ENCODE results near the gene MAP2K6.
A peak's percentile ranks its signal among the peaks of the same experiment; 100 is the strongest.

MAP2K6 gene

DNA sequence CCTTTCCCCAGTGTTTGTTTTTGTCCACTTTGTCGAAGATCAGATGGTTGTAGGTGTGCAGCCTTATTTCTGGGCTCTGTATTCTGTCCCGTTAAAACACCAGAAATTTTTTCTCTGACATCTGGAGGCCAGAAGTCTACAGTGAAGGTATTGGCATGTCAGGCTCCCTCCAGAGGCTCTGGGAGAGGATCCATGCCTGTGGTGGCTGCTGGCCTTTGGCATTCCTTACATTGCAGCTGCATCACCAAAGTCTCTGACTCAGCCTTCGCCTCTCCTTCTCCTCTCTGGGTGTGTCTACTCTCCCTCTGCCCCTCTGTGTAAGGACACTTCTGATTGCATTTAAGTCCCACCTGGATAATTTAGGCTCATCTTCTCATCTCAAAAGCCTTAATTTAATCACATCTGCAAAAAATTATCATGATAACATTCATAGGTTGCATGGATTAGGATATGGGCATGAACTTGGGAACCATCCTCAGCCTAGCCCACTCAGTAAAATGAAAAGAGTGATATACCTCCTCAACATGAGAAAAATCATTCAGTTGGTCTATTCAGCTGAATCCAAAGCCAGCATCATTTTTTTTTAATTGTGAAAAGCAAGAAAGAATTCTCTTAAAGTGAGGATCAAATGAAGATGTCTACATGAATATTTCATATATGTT, 78.0 kb downstream of the MAP2K6 start:
- no peak for DNase-seq (ENCODE audit: low spot score)

DNA sequence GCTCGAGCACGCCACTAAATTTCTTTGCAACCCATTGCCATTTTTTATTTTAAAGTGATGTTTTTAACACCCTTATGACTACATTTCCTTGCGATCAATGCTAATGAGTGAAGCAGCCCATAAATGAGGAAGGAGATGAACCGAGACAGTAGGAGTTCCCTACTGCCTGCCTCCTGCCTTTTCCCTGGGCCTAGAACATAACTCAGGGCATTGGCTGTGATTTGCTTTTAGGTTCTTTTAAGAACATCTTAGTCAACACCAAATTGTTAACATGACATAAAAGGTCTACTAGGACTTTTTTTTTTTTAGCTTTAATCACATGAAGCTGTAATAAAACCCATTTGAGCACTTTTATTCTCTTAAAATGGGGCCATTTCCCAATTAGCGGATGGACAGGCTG, 81.3 kb downstream of the MAP2K6 start:
- no peak for DNase-seq (ENCODE audit: low spot score)

DNA sequence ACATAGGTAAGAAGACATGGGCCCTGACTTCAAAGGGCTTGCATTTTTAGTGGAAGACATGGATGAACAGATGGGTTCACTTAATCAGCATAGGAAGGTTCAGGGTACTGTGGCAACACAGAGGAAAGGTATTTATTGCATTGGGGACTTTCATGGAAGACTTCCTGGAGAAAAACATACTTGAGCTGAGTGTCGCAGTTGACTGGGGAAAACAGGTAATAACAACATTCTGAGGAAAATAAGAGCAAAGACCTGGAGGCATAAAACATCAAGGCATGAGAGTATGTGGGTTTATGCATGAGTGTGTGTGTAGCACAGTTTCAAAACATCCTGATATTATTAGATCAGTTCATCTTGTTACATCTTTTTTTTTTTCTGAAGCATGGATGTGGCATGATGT, 82.7 kb downstream of the MAP2K6 start:
- no peak for DNase-seq (ENCODE audit: low spot score)

DNA sequence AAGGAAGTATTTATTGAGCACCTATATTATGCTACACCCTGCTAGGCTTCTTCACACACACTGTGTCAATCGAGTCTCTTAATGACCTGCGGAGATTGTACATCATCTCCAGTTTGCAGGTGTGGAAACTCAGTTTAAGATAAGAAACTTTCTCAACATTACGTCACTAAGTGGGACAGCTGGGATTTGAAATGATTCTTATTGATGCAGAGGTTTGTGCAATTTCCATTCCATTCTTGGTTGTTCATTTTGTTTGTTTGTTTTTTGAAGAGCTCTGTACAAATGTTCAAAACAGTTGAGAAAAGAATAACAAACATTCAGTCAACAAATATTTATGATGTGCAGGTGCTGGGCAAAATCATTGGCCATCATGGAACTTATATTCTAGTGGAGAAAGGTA, 84.8 kb downstream of the MAP2K6 start:
- DNase-seq (ENCODE audit: low spot score) = no peak

DNA sequence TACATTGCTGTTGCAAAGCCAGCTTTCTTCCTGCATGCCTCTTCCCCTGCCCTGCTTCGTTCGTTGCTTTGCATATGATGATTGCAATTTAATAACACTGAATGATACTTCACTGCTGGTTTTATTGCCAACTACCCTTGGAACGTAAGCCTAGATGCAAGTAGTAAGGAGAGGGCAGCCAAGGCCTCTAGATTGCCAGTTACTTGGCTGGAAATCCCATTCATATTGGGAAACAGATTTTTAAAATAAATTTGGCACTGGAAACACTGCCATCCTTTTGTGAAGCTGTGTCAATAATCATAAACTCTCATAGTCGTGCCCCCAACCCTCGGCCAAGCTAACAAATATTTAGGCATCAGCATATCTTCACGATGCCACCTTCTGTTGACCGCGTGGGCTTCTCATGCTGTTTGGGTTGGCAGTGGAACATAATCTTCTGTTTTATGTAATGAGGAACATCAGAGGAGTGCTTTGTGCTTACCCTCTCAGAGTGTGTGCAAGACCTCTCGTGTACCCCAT, 86.5 kb downstream of the MAP2K6 start:
- no peak for DNase-seq (ENCODE audit: low spot score)

DNA sequence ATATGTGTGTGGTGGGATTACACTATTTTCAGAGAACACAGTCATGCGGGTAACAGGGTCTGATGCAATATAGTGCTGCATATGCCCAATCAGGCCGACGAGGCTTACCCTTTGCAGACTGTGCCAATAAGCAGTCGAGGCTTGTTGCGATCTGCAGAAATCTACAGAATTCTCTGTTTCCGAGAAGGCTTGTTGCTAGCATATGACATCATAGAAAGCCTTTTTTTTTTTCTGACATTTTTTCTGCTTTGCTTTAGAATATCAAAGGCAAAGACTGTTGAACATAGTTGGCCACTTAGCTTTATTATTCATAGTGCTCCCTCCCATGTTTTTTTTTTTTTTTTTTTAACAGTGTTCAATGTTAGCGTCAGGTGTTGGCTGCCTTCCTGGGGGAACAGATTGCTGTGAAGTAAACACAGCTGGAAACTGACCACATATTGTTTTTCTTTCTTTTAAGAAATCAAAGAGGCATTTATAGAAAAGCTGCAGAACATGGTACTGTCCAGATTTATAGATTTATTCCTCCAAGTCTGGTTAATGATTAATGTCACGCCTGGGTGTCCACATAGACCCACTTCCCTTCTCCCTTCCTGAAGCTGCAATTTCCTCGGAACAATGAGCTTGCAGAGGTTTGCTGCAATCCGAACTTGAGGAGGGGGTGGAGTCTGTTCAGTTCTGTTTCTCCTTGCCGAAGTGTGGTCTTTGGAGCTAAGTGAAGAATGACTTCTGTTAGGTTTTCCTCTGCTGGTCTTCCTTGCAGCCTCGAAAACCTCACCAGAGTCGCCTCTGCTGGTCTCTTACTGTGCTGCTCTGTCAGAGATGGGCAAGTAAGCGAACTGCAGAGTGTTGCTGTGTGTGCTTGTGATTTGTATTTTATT, 87.3 kb downstream of the MAP2K6 start:
- DNase-seq (ENCODE audit: low spot score) = no peak

DNA sequence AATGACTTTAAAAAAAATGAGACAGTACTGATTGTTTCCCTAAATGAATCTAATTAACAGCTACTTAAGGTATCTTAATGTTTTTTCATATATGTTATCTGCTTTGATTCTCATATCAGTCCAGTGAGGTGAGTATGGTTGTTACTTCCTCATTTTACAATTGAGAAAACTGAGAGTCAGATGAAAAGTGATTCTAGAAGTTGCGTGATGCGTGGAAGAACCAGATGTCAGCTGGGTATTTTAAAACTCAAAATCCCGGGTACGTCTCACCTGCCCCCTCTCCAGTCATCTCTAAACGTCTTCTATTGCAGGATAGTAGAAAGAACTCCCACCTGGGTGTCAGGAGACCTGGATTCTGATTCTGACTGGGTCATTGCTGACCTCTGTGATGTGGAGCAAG, 89.2 kb downstream of the MAP2K6 start:
- no peak for DNase-seq (ENCODE audit: low spot score)

DNA sequence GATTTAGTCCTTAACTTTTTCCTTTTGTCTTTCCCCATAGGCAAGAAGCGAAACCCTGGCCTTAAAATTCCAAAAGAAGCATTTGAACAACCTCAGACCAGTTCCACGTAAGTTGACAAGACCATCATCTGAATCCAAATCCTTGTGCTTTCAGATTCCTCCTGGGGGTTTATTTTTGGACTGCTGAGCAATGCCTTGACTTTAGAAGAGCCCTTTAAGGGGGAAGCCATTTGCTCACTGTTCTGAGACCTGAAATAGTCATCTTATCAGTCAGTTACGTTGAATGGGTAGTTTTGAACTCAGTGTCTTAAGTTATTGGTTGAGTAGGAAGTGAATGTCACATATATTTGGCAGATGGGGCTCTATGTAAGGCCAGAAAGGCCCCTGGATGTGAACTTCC, 91.2 kb downstream of the MAP2K6 start:
- DNase-seq (ENCODE audit: low spot score) = no peak

DNA sequence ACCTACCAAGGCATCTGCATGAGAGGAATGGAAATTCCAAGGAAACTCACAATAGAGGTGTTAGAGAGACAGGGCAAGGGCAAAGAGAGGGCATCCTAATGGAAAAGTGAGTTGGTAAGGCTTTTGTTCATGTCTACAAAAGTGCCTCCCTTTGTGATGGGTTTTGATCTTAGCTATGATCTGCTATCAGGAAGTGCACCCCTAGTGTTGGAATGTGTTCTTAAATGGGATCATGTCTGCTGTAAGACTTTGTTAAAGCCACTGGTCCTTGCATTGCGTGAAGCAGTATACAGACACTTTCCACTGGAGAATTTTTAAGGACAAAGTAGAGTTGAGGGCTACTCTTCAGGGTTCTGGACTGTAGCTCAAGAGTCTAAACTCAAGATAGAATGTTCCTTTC, 92.0 kb downstream of the MAP2K6 start:
- no peak for DNase-seq (ENCODE audit: low spot score)

DNA sequence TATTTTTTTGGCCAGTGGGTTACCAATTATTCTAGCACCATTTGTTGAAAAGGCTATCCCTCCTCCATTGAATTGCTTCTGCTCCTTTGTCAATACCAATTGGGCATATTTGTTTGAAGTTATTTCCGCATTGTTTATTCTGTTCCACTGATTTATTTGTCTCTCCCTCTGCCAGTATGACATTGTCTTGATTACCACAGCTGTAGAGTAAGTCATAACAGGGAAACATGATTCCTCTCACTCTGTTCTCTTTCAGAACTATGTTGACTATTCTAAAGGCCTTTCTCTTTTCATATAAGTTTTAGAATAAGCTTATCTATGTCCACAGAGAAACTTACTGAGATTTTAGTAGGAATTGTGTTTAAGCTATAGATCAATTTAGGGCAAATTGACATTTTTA, 94.3 kb downstream of the MAP2K6 start:
- no peak for DNase-seq (ENCODE audit: low spot score)

DNA sequence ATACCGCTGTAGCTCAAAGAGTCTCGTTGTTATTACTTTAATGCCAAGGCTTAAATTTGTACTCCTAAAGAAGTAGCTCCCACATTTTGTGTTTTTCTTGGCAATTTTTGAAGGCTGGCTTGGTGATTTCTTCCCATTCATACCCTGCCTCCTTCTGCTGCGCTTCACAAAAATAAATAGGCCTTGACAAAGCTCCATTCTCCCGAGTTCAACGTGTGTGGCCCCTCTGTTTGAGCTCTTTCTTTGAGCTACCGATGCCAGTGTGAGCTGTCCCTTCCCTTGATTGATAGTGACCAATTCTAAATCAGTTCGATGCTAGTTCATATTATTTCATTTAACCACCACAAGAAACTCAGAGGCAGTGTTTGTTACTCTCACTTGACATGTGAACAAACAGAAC, 96.8 kb downstream of the MAP2K6 start:
- DNase-seq (ENCODE audit: low spot score) = no peak

DNA sequence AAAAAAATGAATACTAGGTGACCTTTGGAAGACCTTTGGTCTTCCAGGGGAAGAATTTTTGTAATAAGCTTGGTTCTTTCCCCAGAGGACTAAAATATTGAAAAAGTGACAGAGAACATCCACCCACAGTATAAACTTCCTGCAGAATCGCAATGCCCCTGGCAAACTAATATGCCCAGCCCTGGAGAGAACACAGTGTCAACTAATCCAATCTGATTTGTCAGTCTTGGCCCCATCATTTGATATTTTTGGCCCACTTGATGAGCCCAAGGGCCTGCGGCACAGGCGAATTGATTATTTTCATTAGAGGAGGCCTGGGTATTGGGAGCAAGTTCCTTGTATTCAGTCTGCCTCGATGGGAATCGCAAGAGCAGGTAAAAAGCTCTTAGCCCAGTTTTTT, 98.4 kb downstream of the MAP2K6 start:
- no peak for DNase-seq (ENCODE audit: low spot score)

DNA sequence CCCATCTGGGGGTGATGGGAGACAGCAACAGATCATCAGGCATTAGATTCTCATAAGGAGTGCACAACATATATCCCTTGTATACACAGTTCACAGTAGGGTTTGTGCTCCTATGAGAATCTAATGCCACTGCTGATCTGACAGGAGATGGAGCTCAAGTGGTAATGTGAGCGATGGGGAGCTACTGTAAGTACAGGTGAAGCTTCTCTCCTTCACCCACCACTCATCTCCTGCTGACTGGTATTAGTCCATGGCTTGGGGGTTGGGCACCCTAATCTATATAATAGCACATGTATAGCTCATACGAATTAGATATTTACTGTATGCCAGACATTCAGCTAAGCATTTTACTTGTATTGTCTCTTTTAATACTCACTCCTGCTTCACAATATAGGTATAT, 101.7 kb downstream of the MAP2K6 start:
- no peak for DNase-seq (ENCODE audit: low spot score)

DNA sequence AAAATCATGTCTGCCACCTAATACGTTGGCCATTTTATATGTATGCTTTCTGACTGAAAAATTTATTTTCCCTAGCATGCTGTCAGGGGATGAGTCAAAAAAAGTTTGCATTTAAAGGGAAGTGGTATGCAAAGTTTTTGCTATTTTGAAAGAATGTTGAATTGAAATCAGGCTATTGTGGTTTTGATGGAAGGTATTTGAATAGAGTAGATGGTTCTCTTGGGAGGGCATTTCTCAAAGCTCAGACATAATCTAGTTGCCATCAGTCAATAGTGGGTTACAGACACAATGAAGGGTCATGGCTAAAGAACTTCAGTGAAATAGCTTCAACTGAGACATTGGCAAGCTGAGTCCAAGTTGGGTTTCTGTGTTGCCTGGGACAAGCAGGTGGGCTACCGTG, 102.4 kb downstream of the MAP2K6 start:
- DNase-seq (ENCODE audit: low spot score) = no peak

DNA sequence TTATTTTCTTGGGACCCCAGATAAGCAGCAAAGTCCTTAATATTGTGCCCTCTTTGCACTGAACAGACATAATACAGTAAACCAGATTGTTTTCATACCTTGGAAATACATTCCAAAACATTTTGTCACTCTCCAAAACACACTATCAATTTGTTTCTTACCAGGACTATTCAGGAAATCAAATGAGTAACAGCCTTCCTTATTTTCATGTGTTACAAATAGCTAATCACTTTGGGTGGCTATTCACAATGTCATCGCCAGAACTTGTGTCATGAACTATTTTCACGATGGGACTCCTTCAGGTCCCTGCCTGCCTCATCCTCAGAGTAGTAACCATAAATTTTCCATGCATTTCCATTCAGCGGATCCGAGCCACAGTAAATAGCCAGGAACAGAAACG, 104.5 kb downstream of the MAP2K6 start:
- no peak for DNase-seq (ENCODE audit: low spot score)

DNA sequence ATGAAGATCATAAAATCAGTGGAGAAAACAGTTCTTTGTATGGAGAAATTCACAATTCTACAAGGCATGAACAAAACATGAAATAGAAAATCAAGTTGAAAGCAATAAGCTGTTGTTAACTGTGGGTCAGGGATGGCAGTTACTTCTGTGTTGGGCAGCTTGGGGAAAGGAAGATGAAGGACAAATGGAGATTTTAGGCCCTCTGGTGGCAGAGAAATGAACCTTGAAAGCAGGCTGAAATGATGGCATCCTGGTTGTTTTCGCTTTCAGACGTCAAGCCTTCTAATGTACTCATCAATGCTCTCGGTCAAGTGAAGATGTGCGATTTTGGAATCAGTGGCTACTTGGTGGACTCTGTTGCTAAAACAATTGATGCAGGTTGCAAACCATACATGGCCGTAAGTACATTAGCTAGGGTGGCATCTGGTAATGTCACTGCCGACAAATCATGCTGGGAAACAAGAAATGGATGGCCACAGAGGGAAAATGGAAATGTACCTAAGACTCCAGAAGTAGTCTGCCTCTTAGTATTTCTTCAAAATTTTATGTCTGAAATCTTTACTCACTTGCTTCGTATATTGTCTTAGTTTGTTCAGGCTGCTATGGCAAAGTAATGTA, 108.9 kb downstream of the MAP2K6 start:
- DNase-seq (ENCODE audit: low spot score) = no peak

DNA sequence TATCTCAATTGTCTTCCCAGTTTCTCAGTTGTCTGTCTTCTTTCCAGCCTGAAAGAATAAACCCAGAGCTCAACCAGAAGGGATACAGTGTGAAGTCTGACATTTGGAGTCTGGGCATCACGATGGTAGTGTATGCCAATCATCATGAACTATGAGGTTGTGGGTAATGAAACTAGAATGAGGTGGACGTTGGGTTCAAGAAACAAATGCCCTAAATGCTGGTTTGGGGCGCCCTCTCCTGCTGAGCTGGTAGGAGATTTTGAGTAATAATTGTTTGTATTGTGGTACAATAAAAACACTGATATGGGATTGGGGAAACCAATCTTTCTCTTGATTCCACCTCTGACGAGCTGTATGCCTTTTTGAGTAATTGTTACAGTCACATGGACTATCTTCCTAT, 110.4 kb downstream of the MAP2K6 start:
- DNase-seq (ENCODE audit: low spot score) = no peak

DNA sequence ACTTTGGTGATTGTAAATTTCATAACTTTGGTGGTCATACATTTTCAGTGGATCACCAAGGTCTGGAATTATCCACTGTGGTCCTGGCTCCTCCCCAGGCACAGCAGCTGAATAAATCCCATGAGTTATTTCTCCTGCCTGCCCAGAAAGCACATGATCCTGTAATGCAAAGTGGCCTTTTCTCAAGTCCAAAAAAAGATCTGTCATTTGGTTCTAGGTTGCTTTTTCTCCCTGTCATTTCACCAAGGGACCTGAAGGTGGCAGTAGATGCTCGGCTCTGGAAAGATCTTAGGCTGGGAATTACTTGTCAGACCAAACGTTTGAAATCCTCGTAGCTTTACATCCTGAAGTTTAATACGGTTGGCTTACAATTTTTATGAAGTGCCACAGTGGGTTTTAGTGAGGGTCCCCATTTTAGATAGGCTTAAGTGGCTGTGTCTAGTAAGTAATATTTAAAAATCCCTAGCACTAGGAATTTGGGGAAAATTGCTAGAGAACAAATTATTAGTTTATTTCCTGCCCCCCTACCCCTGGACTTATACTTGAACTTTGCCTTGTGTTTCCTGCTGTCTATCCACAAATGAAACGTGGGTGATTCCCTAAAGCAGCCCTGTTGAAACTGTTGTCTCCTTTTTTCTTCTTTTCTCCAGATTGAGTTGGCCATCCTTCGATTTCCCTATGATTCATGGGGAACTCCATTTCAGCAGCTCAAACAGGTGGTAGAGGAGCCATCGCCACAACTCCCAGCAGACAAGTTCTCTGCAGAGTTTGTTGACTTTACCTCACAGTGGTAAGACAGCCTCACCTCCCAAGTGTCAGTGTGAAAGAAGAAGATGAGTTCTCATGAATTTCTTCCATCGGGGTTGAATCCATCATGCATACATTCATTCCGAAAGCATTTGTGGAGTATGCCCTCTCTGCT, 111.7 kb downstream of the MAP2K6 start:
- DNase-seq (ENCODE audit: low spot score) = peak; percentile 14

DNA sequence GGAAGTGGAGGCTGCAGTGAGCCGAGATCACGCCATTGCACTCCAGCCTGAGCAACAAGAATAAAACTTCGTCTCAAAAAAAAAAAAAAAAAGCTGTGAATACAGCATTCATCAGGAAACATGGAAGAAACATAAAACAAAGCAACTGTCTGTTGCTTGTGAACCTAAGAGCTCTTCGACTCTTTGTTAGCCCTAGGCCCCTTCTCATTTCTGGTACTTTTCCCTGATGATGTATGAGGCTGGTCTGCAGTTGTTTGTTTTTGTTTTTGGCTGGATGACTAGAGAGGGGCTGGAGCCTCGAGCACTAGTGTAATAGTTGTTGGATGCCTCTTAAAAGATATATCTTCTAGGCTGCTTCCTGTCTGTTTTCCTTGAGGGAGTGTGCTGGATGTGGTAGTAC, 113.5 kb downstream of the MAP2K6 start:
- DNase-seq (ENCODE audit: low spot score) = no peak

DNA sequence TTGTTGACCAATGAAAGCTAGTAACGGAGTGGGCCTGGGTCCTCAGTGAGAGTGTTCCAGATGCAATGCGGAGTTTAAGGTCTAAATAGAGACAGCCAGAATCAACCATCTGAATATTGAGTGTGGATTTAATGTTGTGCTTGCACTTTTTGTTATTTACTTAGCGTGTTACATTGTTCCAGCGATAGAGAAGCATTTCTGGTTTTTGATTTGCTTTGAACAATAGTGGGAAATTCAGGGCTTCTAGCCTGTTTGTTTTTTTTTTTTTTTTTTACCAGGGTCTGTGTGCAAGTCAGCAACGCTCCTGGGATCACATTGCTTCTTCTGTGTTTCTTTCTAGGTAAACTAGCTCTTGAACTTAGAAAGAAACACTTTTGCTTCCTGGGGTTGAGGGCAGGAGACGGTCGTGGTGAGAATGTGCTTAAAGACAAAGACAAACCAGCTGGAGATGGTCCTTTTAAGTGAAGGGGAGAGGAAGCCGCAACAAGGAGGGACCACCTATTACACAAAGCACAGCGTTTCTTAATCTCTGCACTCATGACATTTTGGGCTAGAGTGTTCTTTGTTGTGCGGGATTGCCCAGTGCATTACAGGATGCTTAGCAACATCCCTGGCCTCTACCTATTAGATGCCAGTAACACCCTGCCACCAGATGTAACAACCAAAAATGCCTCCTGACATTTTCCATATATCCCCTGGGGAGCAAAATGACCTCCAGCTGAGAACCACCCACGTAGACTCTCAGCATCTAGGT, 119.2 kb downstream of the MAP2K6 start:
- no peak for DNase-seq (ENCODE audit: low spot score)

DNA sequence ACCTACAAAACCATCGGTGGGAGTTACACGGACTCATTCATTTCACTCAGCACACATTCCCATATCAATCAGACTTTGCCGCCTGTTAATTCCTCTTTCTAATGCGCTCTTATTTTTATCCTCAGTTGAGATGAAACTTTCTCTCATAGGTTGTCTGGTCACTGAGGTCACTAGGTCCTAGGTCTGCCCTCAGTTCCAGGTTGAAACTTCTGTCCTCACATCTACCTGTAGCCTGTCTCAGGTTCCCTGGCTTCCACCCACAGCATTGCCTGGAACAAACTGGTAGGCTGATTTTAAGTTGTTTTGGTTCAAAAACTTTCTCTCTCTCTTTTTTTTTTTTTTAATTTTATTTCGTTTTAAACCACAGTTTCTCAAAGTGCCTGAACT, 119.7 kb downstream of the MAP2K6 start:
- no peak for DNase-seq (ENCODE audit: low spot score)
